HG02642 (cell line): ENCODE measurements around the gene ITPK1.
A peak's percentile ranks its signal among the peaks of the same experiment; 100 is the strongest.
"Not testable (repeated sequence)": the region's sequence is repeated elsewhere in the genome, so short reads cannot be mapped to it uniquely, and the experiment has no call there.

Source experiments
- ATAC-seq: cut with Tn5 transposase; IDR thresholded peaks from one replicate; pipeline ENCODE4 v1.9.1; 2021; ENCODE audit warnings: mild to moderate bottlenecking; ENCODE audit not compliant: unreplicated experiment, poor library complexity

The ITPK1 gene

GRCh38 chr14:93107453-93107852 is 8.3 kb downstream of the ITPK1 start:
- ATAC-seq = no peak

DNA sequence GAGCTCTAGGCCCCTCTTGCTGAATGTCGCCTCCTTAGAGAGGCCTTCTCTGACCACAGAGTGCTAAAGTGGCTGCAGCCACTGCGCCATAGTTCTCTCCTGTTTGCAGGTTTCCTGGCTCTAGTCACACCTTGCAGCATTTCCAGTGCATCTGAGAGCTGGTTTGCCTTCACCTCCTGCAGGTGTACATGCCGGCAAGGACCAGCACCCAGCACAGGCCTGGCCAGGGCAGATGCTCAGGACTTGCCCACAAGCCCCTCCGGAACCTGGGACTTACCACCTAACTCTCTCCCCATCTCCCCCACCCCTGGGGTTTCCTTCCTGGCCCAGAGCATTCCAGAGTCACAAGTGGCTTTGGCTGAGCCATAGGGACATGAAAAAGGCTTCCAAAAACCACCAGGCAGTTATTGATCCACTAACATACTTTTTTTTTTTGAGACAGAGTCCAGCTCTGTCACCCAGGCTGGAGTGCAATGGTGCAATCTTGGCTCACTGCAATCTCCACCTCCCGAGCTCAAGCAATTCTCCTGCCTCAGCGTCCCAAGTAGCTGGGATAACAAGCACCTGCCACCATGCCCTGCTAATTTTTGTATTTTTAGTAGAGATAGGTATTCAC is 9.1 kb downstream of the ITPK1 start:
- no peak for ATAC-seq

GRCh38 chr14:93105856-93106255 is 9.9 kb downstream of the ITPK1 start:
- not testable (repeated sequence) for ATAC-seq

DNA sequence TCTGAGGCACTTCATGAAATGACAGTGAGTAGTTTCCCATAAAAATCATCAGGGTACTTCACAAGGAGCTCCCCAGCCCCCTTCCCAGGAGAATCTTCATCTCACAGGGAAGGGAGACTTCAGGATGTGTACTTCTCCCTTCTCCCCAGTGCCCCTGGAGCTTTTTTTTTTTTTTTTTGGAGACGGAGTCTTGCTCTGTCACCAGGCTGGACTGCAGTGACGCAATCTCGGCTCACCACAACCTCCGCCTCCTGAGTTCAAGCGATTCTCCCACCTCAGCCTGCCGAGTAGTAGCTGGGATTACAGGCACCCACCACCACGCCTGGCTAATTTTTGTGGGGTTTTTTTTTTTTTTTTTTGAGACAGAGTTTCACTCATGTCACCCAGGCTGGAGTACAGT is 10.4 kb downstream of the ITPK1 start:
- no peak for ATAC-seq

- ATAC-seq = no peak
Observed at GRCh38 chr14:93104961-93105360, 10.8 kb downstream of the ITPK1 start.

DNA sequence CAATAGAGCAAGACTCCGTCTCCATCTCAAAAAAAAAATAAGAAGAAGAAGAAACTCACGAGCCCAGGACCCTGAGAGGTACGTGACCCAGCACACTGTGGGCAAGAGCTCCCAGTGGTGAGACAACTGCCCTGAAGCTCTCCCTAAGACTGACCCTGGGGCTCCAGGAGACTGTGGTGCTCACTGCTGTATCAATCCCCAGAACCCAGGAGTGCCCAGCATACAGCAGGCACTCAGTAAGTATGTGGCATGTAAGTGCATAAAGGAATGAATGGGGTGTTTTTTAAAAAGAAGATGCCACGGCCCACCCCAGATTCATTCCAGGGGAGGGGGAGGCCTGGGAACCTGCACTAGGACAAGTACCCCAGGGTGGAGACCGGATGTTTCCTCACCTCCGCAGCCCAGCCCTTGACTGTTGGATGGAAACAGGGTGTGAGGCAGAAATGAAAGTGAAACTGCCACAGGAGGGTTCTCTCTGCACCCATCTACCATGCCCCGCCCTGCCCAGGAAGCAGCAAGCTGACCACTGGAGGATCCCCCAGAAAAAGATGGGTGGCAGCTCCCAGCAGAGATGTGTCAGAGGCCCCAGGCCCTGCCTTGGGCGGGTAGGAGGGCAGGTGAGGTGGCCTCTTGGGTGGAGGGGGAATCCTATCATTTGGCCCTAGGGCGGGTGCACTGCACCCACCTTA is 12.2 kb downstream of the ITPK1 start:
- peak; percentile 84 for ATAC-seq

GRCh38 chr14:93102141-93102540 is 13.6 kb downstream of the ITPK1 start:
- no peak for ATAC-seq

DNA sequence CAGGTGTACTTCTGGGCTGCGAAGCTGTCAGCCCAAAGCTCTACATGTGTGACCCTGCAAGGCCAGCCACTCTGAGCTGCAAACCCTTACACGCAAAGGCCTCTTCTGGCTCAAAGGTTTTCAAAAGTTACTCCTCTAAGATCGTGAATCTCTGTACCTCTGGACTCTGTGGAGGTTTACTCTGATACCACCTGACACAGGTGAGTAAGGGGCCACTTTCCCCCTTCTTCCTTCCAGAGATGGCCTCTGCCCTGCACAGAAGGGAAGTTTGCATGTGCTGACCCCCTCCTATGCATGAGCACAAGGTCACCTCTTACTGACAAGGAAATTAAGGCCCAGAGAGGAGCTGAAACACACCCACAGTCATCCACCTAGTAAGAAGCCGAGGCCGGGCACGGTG is 14.5 kb downstream of the ITPK1 start:
- no peak for ATAC-seq

GRCh38 chr14:93100570-93100969 is 15.2 kb downstream of the ITPK1 start:
- no peak for ATAC-seq

DNA sequence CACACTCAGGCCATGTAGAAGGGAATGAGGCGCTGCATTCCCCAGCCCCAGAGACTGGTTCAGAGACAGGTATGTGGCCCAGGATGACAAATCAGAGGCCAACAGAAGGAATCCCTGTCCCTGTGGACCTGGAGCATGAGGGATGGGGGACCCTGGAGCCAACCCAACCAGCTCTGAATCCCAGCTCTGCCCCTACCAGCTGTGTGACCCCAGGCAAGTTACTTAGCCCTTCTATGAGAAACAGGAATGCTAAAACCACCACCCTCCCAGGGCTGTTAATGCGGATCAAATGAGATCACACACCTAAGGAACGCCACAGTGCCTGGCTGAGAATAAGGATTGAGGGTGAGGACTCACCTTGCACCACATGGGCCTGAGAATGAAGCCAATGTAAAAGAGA is 15.6 kb downstream of the ITPK1 start:
- ATAC-seq = no peak

DNA sequence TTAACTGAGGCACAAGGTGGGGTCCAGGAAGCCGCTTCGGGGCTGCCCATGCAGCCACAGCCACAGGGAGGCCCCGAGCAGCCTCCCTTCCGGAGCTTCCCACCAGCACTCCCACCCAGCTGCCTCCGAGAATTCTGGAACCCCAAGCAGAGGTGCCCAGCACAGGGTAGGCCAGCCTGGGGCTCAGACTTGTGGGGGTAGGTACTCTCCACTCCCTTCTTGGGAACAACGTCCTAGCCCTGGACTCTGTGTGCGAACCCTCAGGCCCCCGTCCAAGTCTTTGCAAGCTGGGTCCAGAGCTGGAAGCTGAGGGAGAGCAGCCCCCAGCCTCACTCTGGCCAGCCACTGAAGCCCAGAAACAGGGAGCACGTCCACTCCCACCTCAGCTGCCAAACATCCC is 16.1 kb downstream of the ITPK1 start:
- no peak for ATAC-seq

DNA sequence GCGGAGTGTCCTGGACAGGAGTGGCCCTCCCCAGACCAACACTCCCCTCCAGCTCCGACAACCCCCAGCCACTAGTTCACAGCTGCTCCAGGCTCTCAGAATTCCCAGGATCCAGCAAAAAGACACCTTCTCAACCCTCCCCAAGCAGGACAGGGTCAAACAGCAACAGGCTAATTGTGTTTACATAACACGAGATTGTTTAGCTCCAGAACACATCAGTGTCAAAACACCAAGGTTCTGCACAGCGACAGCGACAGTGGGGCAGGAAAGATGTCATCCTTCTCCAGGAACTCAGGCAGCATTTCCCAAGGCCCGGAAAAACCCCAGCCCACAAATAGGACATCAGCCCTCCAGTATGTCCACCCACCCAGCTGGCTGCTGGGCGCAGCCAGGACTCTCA is 16.5 kb downstream of the ITPK1 start:
- no peak for ATAC-seq

DNA sequence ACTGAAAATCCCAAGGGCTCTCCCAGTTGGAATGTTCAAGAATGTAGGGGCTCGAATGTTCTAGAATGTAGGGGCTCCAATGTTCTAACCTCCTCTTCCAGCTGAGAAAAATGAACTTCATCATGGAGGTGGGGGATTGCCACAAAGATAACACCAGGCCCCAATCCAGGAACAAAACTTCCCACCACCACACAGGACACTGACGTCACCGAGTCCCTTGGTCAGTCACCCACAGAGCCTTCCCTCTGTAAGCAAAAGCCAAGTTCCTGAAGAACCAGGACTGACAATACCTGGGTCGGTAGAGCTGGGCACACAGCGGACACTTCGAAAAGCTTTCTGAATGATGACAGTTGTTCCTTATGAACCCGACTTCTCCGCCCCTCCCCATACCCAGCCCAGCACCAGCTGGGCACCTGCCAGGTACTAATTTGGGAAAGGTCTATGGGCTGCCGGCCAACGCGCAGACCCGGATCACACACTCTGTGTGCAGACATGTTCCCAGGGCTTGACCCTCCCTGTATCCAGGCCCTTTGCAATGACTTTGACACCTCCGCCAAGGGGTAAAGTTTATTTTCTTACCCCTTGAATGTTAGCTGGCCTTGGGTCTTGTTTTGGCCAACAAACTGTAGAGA is 18.9 kb downstream of the ITPK1 start:
- no peak for ATAC-seq

- ATAC-seq = no peak
Observed at GRCh38 chr14:93095742-93096510, 19.8 kb downstream of the ITPK1 start.

DNA sequence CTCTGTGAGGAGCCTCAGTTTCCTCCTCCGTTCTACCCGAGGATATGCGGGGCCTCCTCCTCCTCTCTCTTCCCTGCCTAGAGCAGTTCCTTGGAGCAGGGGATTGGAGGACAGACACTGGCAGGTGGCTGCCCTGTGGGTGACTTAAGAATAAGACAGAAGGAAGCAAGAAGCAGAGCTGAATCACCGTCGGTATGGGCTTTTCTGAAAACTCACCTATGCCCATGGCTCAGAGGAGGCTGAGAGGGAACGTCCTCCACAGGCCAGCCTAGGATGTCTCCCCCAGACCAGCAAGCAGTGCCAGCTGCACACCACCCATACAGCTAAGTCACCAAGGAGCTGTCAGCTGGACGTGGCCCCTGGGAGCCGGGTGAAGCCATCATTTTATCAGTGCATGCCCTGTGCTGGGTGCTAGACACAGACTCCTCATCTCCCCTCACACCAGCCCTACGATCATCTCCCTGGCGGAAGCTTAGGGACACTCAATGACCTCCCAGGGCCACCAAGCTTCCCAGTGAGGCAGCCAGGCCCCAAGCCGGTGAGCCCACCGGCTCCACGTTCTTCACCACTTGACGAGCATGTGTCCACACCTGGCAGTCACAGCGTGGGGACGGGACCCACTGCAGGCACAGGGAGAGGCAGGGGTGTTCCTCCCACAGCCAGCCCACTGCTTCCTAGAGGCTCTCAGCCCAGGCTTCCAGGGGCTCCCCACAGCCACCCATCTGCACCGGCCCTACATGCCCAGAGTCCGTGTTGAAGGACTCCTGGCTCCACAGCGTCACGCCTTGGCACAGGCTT is 21.4 kb downstream of the ITPK1 start:
- no peak for ATAC-seq

- ATAC-seq = no peak
Observed at GRCh38 chr14:93092606-93093556, 22.8 kb downstream of the ITPK1 start.

GRCh38 chr14:93091666-93092065 is 24.1 kb downstream of the ITPK1 start:
- ATAC-seq = no peak

- ATAC-seq = no peak
Observed at GRCh38 chr14:93090826-93091555, 24.7 kb downstream of the ITPK1 start.
